Neuronal stem cell (in vitro differentiated cells): ENCODE data around the gene PDCD11.

Experiments
- DNase-seq: peaks from one replicate; pipeline ENCODE4 v3.0.0-alpha.2; 2013; ENCODE audit warnings: low spot score
- H2AFZ ChIP-seq: one replicate; pipeline ENCODE4 v1.6.1; 2013; ENCODE audit warnings: mild to moderate bottlenecking, low read length, inconsistent platforms
- H2AK5ac ChIP-seq: 2 replicates; pipeline ENCODE4 v1.6.1; 2013; ENCODE audit warnings: low read depth, mild to moderate bottlenecking, inconsistent platforms, low read length, moderate library complexity, mixed read lengths
- H2BK120ac ChIP-seq: 2 replicates; pipeline ENCODE4 v1.6.1; 2013; ENCODE audit warnings: low read depth, mild to moderate bottlenecking, inconsistent platforms, low read length, moderate library complexity, mixed read lengths
- H2BK12ac ChIP-seq: one replicate; pipeline ENCODE4 v1.6.1; 2013; ENCODE audit warnings: low read length, inconsistent platforms
- H2BK15ac ChIP-seq: 2 replicates; pipeline ENCODE4 v1.6.1; 2013; ENCODE audit warnings: mild to moderate bottlenecking, low read length, inconsistent platforms, mixed read lengths
- H2BK5ac ChIP-seq: one replicate; pipeline ENCODE4 v1.6.1; 2013; ENCODE audit warnings: inconsistent platforms, mild to moderate bottlenecking, low read length, moderate library complexity
- H3K14ac ChIP-seq: one replicate; pipeline ENCODE4 v1.6.1; 2013; ENCODE audit warnings: low read length, inconsistent platforms
- H3K18ac ChIP-seq: 2 replicates; pipeline ENCODE4 v1.6.1; 2013; ENCODE audit warnings: low read length, inconsistent platforms
- H3K23ac ChIP-seq: 2 replicates; pipeline ENCODE4 v1.6.1; 2013; ENCODE audit warnings: low read depth, mild to moderate bottlenecking, mixed read lengths, low read length, inconsistent platforms; ENCODE audit not compliant: poor library complexity
- H3K27ac ChIP-seq: replicated peaks from 3 replicates; pipeline ENCODE4 v1.5.1; 2013; ENCODE audit warnings: low read length, inconsistent platforms
- H3K27me3 ChIP-seq, 3 experiments: 2 replicates each; pipeline ENCODE4 v1.6.1; 2013; ENCODE audit warnings: low read length in 3 of 3, mild to moderate bottlenecking in 2 of 3, inconsistent platforms in 1 of 3, low read depth in 1 of 3, mixed read lengths in 1 of 3, moderate library complexity in 1 of 3; ENCODE audit not compliant: control insufficient read depth in 3 of 3, insufficient read depth in 3 of 3
- H3K36me3 ChIP-seq, 2 donors: replicated peaks in 1 of 2; 2 replicates each; pipeline ENCODE4 v1.6.1; 2013; ENCODE audit warnings: low read length in 2 of 2; ENCODE audit not compliant: control insufficient read depth in 2 of 2, insufficient read depth in 2 of 2
- H3K4ac ChIP-seq: 2 replicates; pipeline ENCODE4 v1.6.1; 2013; ENCODE audit warnings: inconsistent platforms, mild to moderate bottlenecking, low read length, moderate library complexity
- H3K4me1 ChIP-seq, 2 donors: 1 replicate in 1 of 2; 2 replicates in 1 of 2; pipeline ENCODE4 v1.6.1; 2013; ENCODE audit warnings: low read length in 2 of 2, low read depth in 1 of 2; ENCODE audit not compliant: control insufficient read depth in 2 of 2, insufficient read depth in 1 of 2
- H3K4me2 ChIP-seq: one replicate; pipeline ENCODE4 v1.6.1; 2013; ENCODE audit warnings: mild to moderate bottlenecking, low read length, inconsistent platforms; ENCODE audit not compliant: insufficient read depth, poor library complexity, severe bottlenecking
- H3K4me3 ChIP-seq, 2 donors: 2 replicates each; pipeline ENCODE4 v1.5.1; 2013; ENCODE audit warnings: low read length in 2 of 2, mild to moderate bottlenecking in 2 of 2, inconsistent platforms in 1 of 2, moderate library complexity in 1 of 2
- H3K79me1 ChIP-seq: one replicate; pipeline ENCODE4 v1.6.1; 2013; ENCODE audit warnings: low read depth, mild to moderate bottlenecking, inconsistent platforms, low read length, moderate library complexity
- H3K9ac ChIP-seq: one replicate; pipeline ENCODE4 v1.6.1; 2013; ENCODE audit warnings: mild to moderate bottlenecking, low read depth, low read length, inconsistent platforms; ENCODE audit not compliant: poor library complexity
- H3K9me3 ChIP-seq, 2 donors: replicated peaks in 1 of 2; 2 replicates each; pipeline versions ENCODE3 to v1.6.1; 2013; ENCODE audit warnings: low read length in 2 of 2, mild to moderate bottlenecking in 2 of 2, inconsistent platforms in 1 of 2, low read depth in 1 of 2, mixed read lengths in 1 of 2, moderate library complexity in 1 of 2; ENCODE audit not compliant: control insufficient read depth in 2 of 2, insufficient read depth in 1 of 2
- H4K8ac ChIP-seq: one replicate; pipeline ENCODE4 v1.6.1; 2013; ENCODE audit warnings: low read depth, mild to moderate bottlenecking, inconsistent platforms, low read length, moderate library complexity
- H4K91ac ChIP-seq: one replicate; pipeline ENCODE4 v1.6.1; 2013; ENCODE audit warnings: low read length, low read depth, mild to moderate bottlenecking, inconsistent platforms; ENCODE audit not compliant: poor library complexity
- WGBS, 2 donors: extraction: QIAGEN DNeasy Blood & Tissue Kit; methylation state at CpG; one replicate each; pipeline ENCODE4 v1.1.7; 2013; ENCODE audit warnings: missing lambda C conversion rate in 2 of 2, mixed read lengths in 1 of 2; ENCODE audit not compliant: insufficient read length in 2 of 2, insufficient replicate concordance in 1 of 2; ENCODE audit errors: extremely low coverage in 2 of 2; 5-methylcytosine and 5-hydroxymethylcytosine counted together

Gene PDCD11

DNA sequence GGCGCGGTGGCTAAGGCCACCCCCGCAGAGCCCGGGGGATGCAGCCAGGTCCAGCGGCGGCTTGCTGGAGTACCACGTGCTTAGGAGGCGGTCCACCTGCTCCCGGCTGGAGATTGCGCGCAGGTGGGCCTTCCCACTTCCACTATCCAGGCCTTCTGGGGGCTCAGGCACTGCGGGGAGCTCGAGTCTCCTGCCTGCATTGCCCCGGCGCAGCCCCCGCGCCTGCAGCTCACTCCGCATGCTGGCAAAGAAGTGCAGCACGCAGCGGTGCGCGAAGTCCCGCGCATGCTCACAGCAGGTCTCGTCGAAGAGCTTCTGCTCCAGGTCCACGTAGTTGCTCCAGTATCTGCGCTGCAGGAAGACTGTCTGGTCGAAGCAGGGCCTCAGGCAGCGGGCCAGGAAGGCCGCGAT lies 76.8 kb downstream of the PDCD11 start:
- peaks cover 0 to 20% (median 0%) of the 10 kb centered on the region in 3 experiments for H3K27me3 ChIP-seq
- H3K14ac ChIP-seq: peak overlapping the region; percentile 47
- H2BK15ac ChIP-seq: no peak overlapping the region
- H3K79me1 ChIP-seq: no peaks in the 10 kb centered on the region
- no peak overlapping the region for H3K27ac ChIP-seq
- no peaks in the 10 kb centered on the region for H3K9me3 ChIP-seq
- H4K91ac ChIP-seq: no peak overlapping the region
- no peak overlapping the region for H3K4me2 ChIP-seq
- no peak overlapping the region for H2AFZ ChIP-seq
- H3K4ac ChIP-seq: peak overlapping the region; percentile 39
- peak overlapping the region; percentile 80 for H2BK5ac ChIP-seq
- H2BK120ac ChIP-seq: no peak overlapping the region
- no peaks in the 10 kb centered on the region for H3K36me3 ChIP-seq
- H2AK5ac ChIP-seq: peak overlapping the region; percentile 89
- DNase-seq: no peak
- peak overlapping the region; percentile 18 for H3K18ac ChIP-seq
- H3K4me3 ChIP-seq: no peak overlapping the region
- H3K4me1 ChIP-seq: peaks cover 0 to 10% of the 10 kb centered on the region in 2 donors
- H3K23ac ChIP-seq: no peak overlapping the region
- no CpG with 5 or more reads among the region's 32 CpGs for WGBS, 2 donors
- no peak overlapping the region for H4K8ac ChIP-seq
- H2BK12ac ChIP-seq: no peak overlapping the region
- peak overlapping the region; percentile 50 for H3K9ac ChIP-seq

- peaks cover 0 to 25% (median 0%) of the 10 kb centered on the region in 3 experiments for H3K27me3 ChIP-seq
- WGBS, 2 donors: 100% methylated on average over 1 to 3 of the region's 3 CpGs
- no peak for DNase-seq
- no peak overlapping the region for H3K9ac ChIP-seq
- no peak overlapping the region for H3K14ac ChIP-seq
- H2AK5ac ChIP-seq: no peak overlapping the region
- H2AFZ ChIP-seq: no peak overlapping the region
- H3K27ac ChIP-seq: no peak overlapping the region
- no peak overlapping the region for H4K91ac ChIP-seq
- H3K4me3 ChIP-seq: no peak overlapping the region
- H2BK15ac ChIP-seq: no peak overlapping the region
- H3K4me2 ChIP-seq: no peak overlapping the region
- H2BK120ac ChIP-seq: no peak overlapping the region
- no peak overlapping the region for H2BK12ac ChIP-seq
- H3K23ac ChIP-seq: no peak overlapping the region
- H3K79me1 ChIP-seq: no peaks in the 10 kb centered on the region
- H3K4me1 ChIP-seq: peaks cover 0 to 10% of the 10 kb centered on the region in 2 donors
- H3K4ac ChIP-seq: no peak overlapping the region
- no peaks in the 10 kb centered on the region for H3K9me3 ChIP-seq
- no peaks in the 10 kb centered on the region for H3K36me3 ChIP-seq
- no peak overlapping the region for H4K8ac ChIP-seq
- no peak overlapping the region for H3K18ac ChIP-seq
- H2BK5ac ChIP-seq: no peak overlapping the region
These were observed 77.7 kb downstream of the PDCD11 start for GRCh38 chr10:103474077-103474476.

DNA sequence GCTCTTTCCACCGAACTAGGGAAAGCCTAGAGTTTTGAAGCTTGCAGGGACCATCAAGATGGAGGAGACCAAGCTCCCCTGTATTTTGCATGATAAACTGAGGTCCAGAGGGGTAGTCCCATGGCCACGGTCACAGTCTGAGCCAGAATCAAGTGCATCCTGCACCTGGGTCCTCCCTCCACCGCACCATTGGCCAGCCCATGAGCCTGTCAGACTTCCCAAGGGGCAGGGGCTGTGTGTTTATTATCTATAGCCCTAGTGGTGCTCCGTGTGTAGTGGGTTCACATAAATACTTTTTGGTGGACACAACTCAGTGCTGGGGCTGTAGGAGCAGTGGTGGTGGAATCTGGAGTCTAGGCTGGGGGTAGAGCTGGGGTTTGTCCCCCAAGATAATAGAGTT lies 79.0 kb downstream of the PDCD11 start:
- Histone ChIP-seq H2BK5ac (no peak overlapping the region), H3K4me1 (peaks cover 0 to 10% of the 10 kb centered on the region in 2 donors)
- no CpG with 5 or more reads among the region's 4 CpGs for WGBS, 2 donors

DNA sequence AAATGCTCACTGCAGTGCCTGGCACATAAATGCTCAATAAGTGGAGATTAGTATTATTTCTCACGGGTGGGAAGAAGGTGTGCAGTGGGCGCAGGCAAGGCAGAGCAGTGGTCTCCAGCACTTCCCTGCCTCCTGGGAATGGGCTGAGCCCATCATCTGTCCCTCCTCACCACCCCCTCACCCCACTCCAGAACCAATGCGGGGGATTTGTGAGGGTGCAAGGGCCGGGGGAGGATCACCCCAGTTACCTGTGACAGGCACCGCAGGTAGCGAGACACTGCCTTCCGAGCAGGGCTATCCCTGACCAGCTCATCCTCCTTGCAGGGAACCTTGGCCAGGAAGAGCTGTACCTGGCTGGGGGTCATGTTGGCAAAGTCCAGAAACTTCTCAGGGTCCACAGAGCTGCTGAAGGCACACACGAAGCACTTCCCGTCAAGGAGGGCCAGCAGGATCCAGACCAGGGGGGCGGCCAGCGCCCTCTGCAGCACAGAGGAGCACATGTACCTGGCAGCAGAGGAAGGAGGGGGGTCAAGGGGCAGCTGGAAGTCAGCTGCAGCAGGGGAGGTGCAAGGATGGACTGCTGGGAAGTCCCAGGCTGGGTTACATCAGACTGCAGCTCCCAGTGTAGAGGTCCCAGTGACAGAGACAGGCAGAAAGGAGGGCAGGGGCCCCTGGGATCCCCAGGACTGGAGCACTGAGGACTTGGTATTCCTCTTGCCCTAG lies 79.8 kb downstream of the PDCD11 start:
- no peak overlapping the region for H2BK15ac ChIP-seq
- H2BK5ac ChIP-seq: peak overlapping the region; percentile 62
- H3K4me2 ChIP-seq: no peak overlapping the region
- H3K23ac ChIP-seq: no peak overlapping the region
- no peak overlapping the region for H3K4ac ChIP-seq
- peaks cover 4 to 8% of the 10 kb centered on the region in 2 donors for H3K4me1 ChIP-seq
- peak overlapping the region; percentile 49 for H2AFZ ChIP-seq
- H4K8ac ChIP-seq: peak overlapping the region; percentile 86
- no peak overlapping the region for H3K27ac ChIP-seq
- peak overlapping the region in 1 of 2 donors; percentile 5 for H3K4me3 ChIP-seq
- H3K27me3 ChIP-seq: peaks cover 0 to 21% (median 0%) of the 10 kb centered on the region in 3 experiments
- no peak for DNase-seq
- WGBS, 2 donors: no CpG with 5 or more reads among the region's 11 CpGs
- peak overlapping the region; percentile 74 for H3K18ac ChIP-seq
- H4K91ac ChIP-seq: no peak overlapping the region
- no peak overlapping the region for H2BK12ac ChIP-seq
- peak overlapping the region; percentile 61 for H2AK5ac ChIP-seq
- no peaks in the 10 kb centered on the region for H3K36me3 ChIP-seq
- no peaks in the 10 kb centered on the region for H3K79me1 ChIP-seq
- H3K14ac ChIP-seq: peak overlapping the region; percentile 75
- H3K9me3 ChIP-seq: no peaks in the 10 kb centered on the region
- no peak overlapping the region for H2BK120ac ChIP-seq
- peak overlapping the region; percentile 50 for H3K9ac ChIP-seq

More for the DNA sequence above, 79.0 kb downstream of the PDCD11 start:
- no peak overlapping the region for H3K27ac ChIP-seq
- H2BK12ac ChIP-seq: no peak overlapping the region
- no peak overlapping the region for H3K18ac ChIP-seq
- H3K9me3 ChIP-seq: no peaks in the 10 kb centered on the region
- no peak overlapping the region for H2BK15ac ChIP-seq
- H4K91ac ChIP-seq: no peak overlapping the region
- H2BK120ac ChIP-seq: no peak overlapping the region
- H3K79me1 ChIP-seq: no peaks in the 10 kb centered on the region
- H3K36me3 ChIP-seq: no peaks in the 10 kb centered on the region
- no peak overlapping the region for H2AFZ ChIP-seq
- H3K4ac ChIP-seq: no peak overlapping the region
- no peak overlapping the region for H3K14ac ChIP-seq
- no peak overlapping the region for H4K8ac ChIP-seq
- no peak overlapping the region for H2AK5ac ChIP-seq
- H3K9ac ChIP-seq: no peak overlapping the region
- DNase-seq: no peak
- H3K4me2 ChIP-seq: no peak overlapping the region
- H3K23ac ChIP-seq: no peak overlapping the region
- H3K4me3 ChIP-seq: no peak overlapping the region
- H3K27me3 ChIP-seq: peaks cover 0 to 27% (median 0%) of the 10 kb centered on the region in 3 experiments
